ENCODE data around the gene FGD1. TPM values are rescaled to one million over a fixed set of nuclear protein-coding genes. Genes with fewer than 3 reads are reported as not detected.
"Not testable (repeated sequence)": the region's sequence is repeated elsewhere in the genome, so short reads cannot be mapped to it uniquely, and the experiment has no call there.

Gene FGD1
- total RNA-seq, 1 experiment from 2014 or later = 13.9 TPM

DNA sequence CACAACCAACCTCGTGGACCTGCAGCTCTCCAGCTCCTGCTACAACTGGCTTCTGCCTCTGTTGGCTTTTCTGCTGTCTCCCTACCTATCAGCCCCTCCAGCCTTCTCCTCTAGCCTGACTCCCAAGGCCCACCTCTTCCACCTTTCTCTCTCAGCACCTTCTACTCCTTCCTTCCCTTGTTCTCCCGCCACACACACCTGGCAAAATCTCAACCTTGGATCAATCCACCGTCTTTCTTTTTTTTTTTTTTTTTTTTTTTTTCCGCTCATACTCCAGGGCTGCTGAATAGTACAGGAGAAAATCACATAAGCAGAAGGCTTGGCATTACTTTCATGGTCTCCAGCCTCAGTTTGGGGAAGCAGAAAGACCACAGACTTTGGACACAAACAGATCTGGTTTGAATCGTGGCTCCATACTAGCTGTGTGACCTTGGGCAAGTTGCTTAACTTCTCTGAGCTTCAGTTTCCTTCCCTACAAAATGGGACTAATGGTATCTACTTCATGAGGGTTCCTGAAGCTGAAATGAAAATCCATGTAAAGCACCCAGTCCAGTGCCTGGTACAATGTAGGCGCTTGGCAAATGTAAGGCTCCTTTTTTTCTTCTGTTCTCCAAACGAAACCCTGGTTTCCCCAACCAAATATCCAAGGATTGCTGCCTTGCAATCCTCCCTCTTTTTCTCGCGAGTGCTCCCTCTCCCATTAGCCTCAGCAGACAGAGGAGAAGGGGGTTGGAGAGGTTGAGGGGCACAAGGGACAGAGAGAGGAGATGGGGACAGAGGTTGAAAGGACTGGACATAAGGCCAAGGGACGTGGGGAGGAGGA, 1.7 kb downstream of the FGD1 start:
- Mint-ChIP-seq H3K27me3 (ENCODE audit: insufficient read depth, unreplicated experiment) (peaks cover 51% of the 10 kb centered on the region), H3K9me3 (ENCODE audit: unreplicated experiment) (no peaks in the 10 kb centered on the region), H3K4me3 (ENCODE audit: unreplicated experiment) (peak overlapping the region; percentile 74), H3K27ac (ENCODE audit: low read depth, unreplicated experiment) (peak overlapping the region; percentile 24), H3K4me1 (ENCODE audit: insufficient read depth, unreplicated experiment) (no peaks in the 10 kb centered on the region), H3K36me3 (ENCODE audit: insufficient read depth, unreplicated experiment) (no peaks in the 10 kb centered on the region)
- no peak for DNase-seq (ENCODE audit: unreplicated experiment)
- CTCF ChIA-PET = interaction anchor here (0.6 kb wide), 1 partner anchor 145 kb away, joined by 3 read pairs; no protein-coding TSS in a partner anchor
- POLR2A ChIA-PET = interaction anchor here (0.7 to 2.2 kb wide), 4 partner anchors 33 to 54 kb away, joined by 3 to 8 read pairs (median 4); partner anchors contain the start of gene TSR2
- no peak for TF ChIP-seq CTCF (IDR thresholded peaks at IDR 0.05; ENCODE audit: unreplicated experiment)
- intact Hi-C loops (cut with micrococcal nuclease) = no loop called here
- TSS peak; percentile 13 for BruUV-seq (replicated peaks)

DNA sequence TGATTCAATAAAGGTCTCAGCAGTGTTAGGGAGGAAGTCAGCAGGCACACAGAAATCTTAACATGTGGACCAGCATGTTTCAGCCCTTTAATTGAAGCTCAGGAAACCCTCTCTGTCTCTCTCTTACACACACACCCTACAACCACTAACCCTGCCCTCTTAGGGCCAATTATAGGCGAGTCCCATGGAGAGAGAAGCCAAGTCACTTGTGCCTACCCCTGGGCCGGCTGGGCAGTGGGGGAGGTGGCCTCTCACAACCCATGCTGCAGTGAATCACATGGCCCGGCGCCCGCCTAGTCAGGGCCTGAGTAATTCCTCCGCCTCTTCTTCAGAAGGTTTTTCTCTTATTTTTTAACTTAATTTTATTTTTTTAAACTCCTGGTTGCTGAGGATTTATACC, 3.7 kb downstream of the FGD1 start:
- no peaks in the 10 kb centered on the region for H3K36me3 Mint-ChIP-seq (ENCODE audit: insufficient read depth, unreplicated experiment)
- H3K9me3 Mint-ChIP-seq (ENCODE audit: unreplicated experiment) = no peaks in the 10 kb centered on the region
- intact Hi-C loops (cut with micrococcal nuclease) = loop anchor here (1.0 kb wide), 1 partner anchor 18 kb away; no protein-coding TSS in a partner anchor
- H3K27me3 Mint-ChIP-seq (ENCODE audit: insufficient read depth, unreplicated experiment) = peaks cover 31% of the 10 kb centered on the region
- BruUV-seq (replicated peaks) = TSS peak; percentile 17
- POLR2A ChIA-PET = interaction anchor here (0.7 to 1.4 kb wide), 3 partner anchors 8 to 37 kb away, joined by 3 to 4 read pairs (median 4); no protein-coding TSS in a partner anchor
- TF ChIP-seq CTCF (IDR thresholded peaks at IDR 0.05; ENCODE audit: unreplicated experiment) = no peak
- DNase-seq (ENCODE audit: unreplicated experiment) = peak; percentile 60
- H3K27ac Mint-ChIP-seq (ENCODE audit: low read depth, unreplicated experiment) = peak overlapping the region; percentile 69
- CTCF ChIA-PET = no interaction called here
- H3K4me1 Mint-ChIP-seq (ENCODE audit: insufficient read depth, unreplicated experiment) = no peaks in the 10 kb centered on the region
- H3K4me3 Mint-ChIP-seq (ENCODE audit: unreplicated experiment) = no peak overlapping the region

DNA sequence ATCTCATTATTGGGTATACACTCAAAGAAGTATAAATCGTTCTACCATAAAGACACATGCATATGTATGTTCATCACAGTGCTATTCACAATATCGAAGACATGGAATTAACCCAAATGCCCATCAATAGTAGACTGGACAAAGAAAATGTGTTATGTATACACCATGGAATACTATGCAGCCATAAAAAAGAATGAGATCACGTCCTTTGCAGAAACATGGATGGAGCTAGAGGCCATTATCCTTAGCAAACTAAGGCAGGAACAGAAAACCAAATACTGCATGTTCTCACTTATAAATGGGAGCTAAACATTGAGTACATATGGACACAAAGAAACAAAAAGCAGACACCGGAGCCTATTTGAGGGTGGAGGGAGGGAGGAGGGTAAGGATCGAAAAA, 6.2 kb downstream of the FGD1 start:
- CTCF ChIA-PET; intact Hi-C loops (cut with micrococcal nuclease); H3K4me1 Mint-ChIP-seq (ENCODE audit: insufficient read depth, unreplicated experiment); H3K27ac Mint-ChIP-seq (ENCODE audit: low read depth, unreplicated experiment); H3K36me3 Mint-ChIP-seq (ENCODE audit: insufficient read depth, unreplicated experiment); BruUV-seq (replicated peaks); H3K4me3 Mint-ChIP-seq (ENCODE audit: unreplicated experiment); POLR2A ChIA-PET; H3K9me3 Mint-ChIP-seq (ENCODE audit: unreplicated experiment); DNase-seq (ENCODE audit: unreplicated experiment): not testable (repeated sequence)
- peaks cover 25% of the 10 kb centered on the region for H3K27me3 Mint-ChIP-seq (ENCODE audit: insufficient read depth, unreplicated experiment)

GRCh38 chrX:54484666-54485065, 11.4 kb downstream of the FGD1 start:
- no peaks in the 10 kb centered on the region for H3K9me3 Mint-ChIP-seq (ENCODE audit: unreplicated experiment)
- intact Hi-C loops (cut with micrococcal nuclease) = no loop called here
- no peak overlapping the region for H3K4me3 Mint-ChIP-seq (ENCODE audit: unreplicated experiment)
- H3K27ac Mint-ChIP-seq (ENCODE audit: low read depth, unreplicated experiment) = no peak overlapping the region
- H3K27me3 Mint-ChIP-seq (ENCODE audit: insufficient read depth, unreplicated experiment) = peaks cover 41% of the 10 kb centered on the region
- ChIA-PET CTCF (no interaction called here), POLR2A (interaction anchor here (0.9 to 1.5 kb wide), 2 partner anchors 9 to 10 kb away, joined by 3 to 4 read pairs; no protein-coding TSS in a partner anchor)
- no peak for TF ChIP-seq CTCF (IDR thresholded peaks at IDR 0.05; ENCODE audit: unreplicated experiment)
- DNase-seq (ENCODE audit: unreplicated experiment) = no peak
- no peaks in the 10 kb centered on the region for H3K36me3 Mint-ChIP-seq (ENCODE audit: insufficient read depth, unreplicated experiment)
- BruUV-seq (replicated peaks) = no TSS peak
- H3K4me1 Mint-ChIP-seq (ENCODE audit: insufficient read depth, unreplicated experiment) = peaks cover 6% of the 10 kb centered on the region
